K562 (cell line): ENCODE results near the gene YES1. TPM values are rescaled to one million over a fixed set of nuclear protein-coding genes. Genes with fewer than 3 reads are reported as not detected.

Experiments
- AFF1 ChIP-seq, 2 experiments: fragments of 450-650 bp; IDR thresholded peaks; 2 replicates each; pipeline ENCODE4 v1.6.1; 2018; ENCODE audit warnings: mild to moderate bottlenecking in 2 of 2, low read depth in 1 of 2; ENCODE audit not compliant: partially characterized antibody in 2 of 2
- ESRRA ChIP-seq: fragments of 450-650 bp; IDR thresholded peaks from 2 replicates; pipeline ENCODE4 v1.6.1; 2014; ENCODE audit warnings: low read depth, mild to moderate bottlenecking, moderate library complexity, borderline replicate concordance
- ETS1 ChIP-seq: conservative IDR thresholded peaks from 2 replicates; pipeline ENCODE4 v1.6.1; 2011; ENCODE audit warnings: low read depth, mild to moderate bottlenecking, low read length; ENCODE audit not compliant: control insufficient read depth
- RCOR1 ChIP-seq, 2 experiments: IDR thresholded peaks; 2 replicates each; pipeline ENCODE4 v1.6.1; 2012; ENCODE audit warnings: low read depth in 2 of 2, low read length in 2 of 2, borderline replicate concordance in 1 of 2, improper control_type of control experiment in 1 of 2
- polyA plus RNA-seq, 8 experiments: library from polyadenylated mRNA; depleted of rRNA in 4 of 8; stranded (reverse) in 5 of 8; unstranded in 3 of 8; fragments of >200 nt; fragmentation: Nextera tagmentation in 2 of 8; fragmentation: Illumina TruSeq in 1 of 8; extraction: Ambion mirVana in 2 of 8; extraction: Trizol in 1 of 8; gene quantifications; 2 replicates each; pipeline versions ENCODE4 v1.2.1 to v1.2.3, GENCODE V29; 2011 to 2014; ENCODE audit warnings: inconsistent platforms in 1 of 8, missing spikeins in 1 of 8
- total RNA-seq, 7 experiments: library from RNA; depleted of rRNA in 6 of 7; stranded (reverse); fragments of >200 nt in 6 of 7; fragmentation: Illumina TruSeq in 2 of 7; extraction: Trizol in 2 of 7; gene quantifications; 2 replicates each; pipeline versions ENCODE4 v1.2.1 to v1.2.3, GENCODE V29; 2011 to 2021; ENCODE audit warnings: low replicate concordance in 1 of 7

The YES1 gene
- total and polyA plus RNA-seq, 9 of the 15 experiments (the other 6 are each of a cell fraction or from before 2014, with no cell fraction given): 37.2 to 115 (median 77.7) TPM

- TF ChIP-seq RCOR1 (IDR thresholded peaks at IDR 0.05; ENCODE audit: borderline replicate concordance in 1 of 2, low read depth in 2 of 2, low read length in 2 of 2): peak in 1 of 2 experiments; percentile 10; a peak in 1 of 4 replicates
- TF ChIP-seq AFF1 (IDR thresholded peaks at IDR 0.05; ENCODE audit: low read depth in 1 of 2, partially characterized antibody in 2 of 2): peak in 1 of 2 experiments; percentile 23
- TF ChIP-seq ETS1: no peak
- 0 out of 2 replicates have a peak, but pooled peaks have one; percentile 9 for TF ChIP-seq ESRRA
Measured at GRCh38 chr18:845152-845819, 33.2 kb upstream of the YES1 start (continued).
